Sciatic nerve (tissue), 2 donors: Measurements from ENCODE around the gene GPER1. TPM values are rescaled to one million over a fixed set of nuclear protein-coding genes. Genes with fewer than 3 reads are reported as not detected.

Experiments
- ATAC-seq: fragments of 200-7000 bp; cut with Tn5 transposase; one replicate; pipeline ENCODE4 v1.9.1; 2020; ENCODE audit warnings: mild to moderate bottlenecking, moderate library complexity
- DNase-seq: peaks from one replicate; pipeline ENCODE4 v3.0.0-alpha.2; 2020; ENCODE audit warnings: low spot score
- intact Hi-C: fragments of 100-400 bp; cut with DNase I; formaldehyde crosslinking; loops from one replicate; pipeline ENCODE4 v1.14.2; 2022
- total RNA-seq: library from RNA; stranded (reverse); fragmentation: NEBNext Ultra II Directional; extraction: Animal tissue kit (Norgen Biotek cat#: 25700); gene quantifications from one replicate; pipeline ENCODE4 v1.2.1, GENCODE V29; 2021
- donor health status: DM: no; HTN: no; CAD: no.
- donor health status: DM: no; HTN: no; CAD: no.

Gene GPER1
- total RNA-seq, 1 donor from 2014 or later: 11.1 TPM

- ATAC-seq: no peak
- DNase-seq: no peak
- intact Hi-C loops: no loop called here
These were observed 6.6 kb upstream of the GPER1 start for GRCh38 chr7:1081336-1081735.

GRCh38 chr7:1081931-1082401 lies 5.9 kb upstream of the GPER1 start:
- no peak for ATAC-seq
- no peak for DNase-seq
- intact Hi-C loops: no loop called here

GRCh38 chr7:1083729-1084657 lies 3.9 kb upstream of the GPER1 start:
- DNase-seq: peak; percentile 74
- no peak for ATAC-seq
- intact Hi-C loops: no loop called here

GRCh38 chr7:1085266-1085665 lies 2.6 kb upstream of the GPER1 start:
- no peak for ATAC-seq
- intact Hi-C loops: loop anchor here (5.0 kb wide), 1 partner anchor 37 kb away; no protein-coding TSS in a partner anchor
- no peak for DNase-seq

- intact Hi-C loops: loop anchor here (5.0 kb wide), 1 partner anchor 36 kb away; no protein-coding TSS in a partner anchor
- ATAC-seq (no peak), DNase-seq (no peak)
These were observed 1.9 kb upstream of the GPER1 start for GRCh38 chr7:1085910-1086421.

GRCh38 chr7:1086588-1087464 lies 1.1 kb upstream of the GPER1 start:
- intact Hi-C loops: loop anchor here (5.0 kb wide), 1 partner anchor 35 kb away; no protein-coding TSS in a partner anchor
- peak; percentile 90 for DNase-seq
- ATAC-seq: peak; percentile 83

GRCh38 chr7:1087465-1087814 lies 473 bp upstream of the GPER1 start:
- DNase-seq: no peak
- no peak for ATAC-seq
- intact Hi-C loops: loop anchor here (5.0 kb wide), 1 partner anchor 35 kb away; no protein-coding TSS in a partner anchor

- DNase-seq: no peak
- no peak for ATAC-seq
- intact Hi-C loops: no loop called here
These were observed 2.3 kb downstream of the GPER1 start for GRCh38 chr7:1090236-1090635.

GRCh38 chr7:1090686-1091643 lies 3.1 kb downstream of the GPER1 start:
- intact Hi-C loops: no loop called here
- ATAC-seq (no peak), DNase-seq (no peak)

GRCh38 chr7:1091644-1092027 lies 3.7 kb downstream of the GPER1 start:
- ATAC-seq (no peak), DNase-seq (no peak)
- intact Hi-C loops: no loop called here

- ATAC-seq: no peak
- intact Hi-C loops: no loop called here
- no peak for DNase-seq
These were observed 4.3 kb downstream of the GPER1 start for GRCh38 chr7:1092161-1092632.

- no peak for ATAC-seq
- intact Hi-C loops: no loop called here
- DNase-seq: no peak
These were observed 5.0 kb downstream of the GPER1 start for GRCh38 chr7:1092806-1093501.

GRCh38 chr7:1093502-1093843 lies 5.6 kb downstream of the GPER1 start:
- ATAC-seq (no peak), DNase-seq (no peak)
- intact Hi-C loops: no loop called here

- no peak for DNase-seq
- ATAC-seq: no peak
- intact Hi-C loops: no loop called here
These were observed 6.1 kb downstream of the GPER1 start for GRCh38 chr7:1093916-1094508.

- ATAC-seq: no peak
- DNase-seq: no peak
- intact Hi-C loops: no loop called here
These were observed 7.0 kb downstream of the GPER1 start for GRCh38 chr7:1094870-1095269.

- DNase-seq: no peak
- intact Hi-C loops: no loop called here
- ATAC-seq: peak; percentile 10
These were observed 7.8 kb downstream of the GPER1 start for GRCh38 chr7:1095621-1096155.
